Subcutaneous abdominal adipose tissue (tissue), 5 donors: Measurements from ENCODE around the gene UBA52.

ENCODE experiments used
- H3K27ac ChIP-seq: one replicate; pipeline ENCODE4 v1.7.0; 2013; ENCODE audit warnings: low read depth, mild to moderate bottlenecking, inconsistent platforms, low read length, moderate library complexity
- H3K27me3 ChIP-seq, 5 donors: one replicate each; pipeline ENCODE4 v1.7.0; 2013; ENCODE audit warnings: low read length in 5 of 5, inconsistent platforms in 1 of 5; ENCODE audit not compliant: control insufficient read depth in 5 of 5, insufficient read depth in 4 of 5
- H3K36me3 ChIP-seq, 5 donors: one replicate each; pipeline ENCODE4 v1.7.0; 2013; ENCODE audit warnings: low read length in 5 of 5; ENCODE audit not compliant: control insufficient read depth in 5 of 5, insufficient read depth in 5 of 5
- H3K4me1 ChIP-seq, 5 donors: one replicate each; pipeline ENCODE4 v1.7.0; 2013; ENCODE audit warnings: low read length in 5 of 5, mild to moderate bottlenecking in 3 of 5, moderate library complexity in 1 of 5; ENCODE audit not compliant: control insufficient read depth in 5 of 5, insufficient read depth in 5 of 5
- H3K4me3 ChIP-seq, 5 donors: one replicate each; pipeline ENCODE4 v1.7.0; 2013; ENCODE audit warnings: low read length in 5 of 5, low read depth in 1 of 5
- H3K9ac ChIP-seq, 5 donors: one replicate each; pipeline ENCODE4 v1.7.0; 2013; ENCODE audit warnings: low read length in 5 of 5, mild to moderate bottlenecking in 4 of 5, moderate library complexity in 3 of 5
- H3K9me3 ChIP-seq, 5 donors: one replicate each; pipeline ENCODE4 v1.7.0; 2013; ENCODE audit warnings: low read length in 5 of 5; ENCODE audit not compliant: control insufficient read depth in 5 of 5
- donor health status: healthy.
- donor health status: healthy.
- donor health status: healthy.
- donor health status: healthy.
- donor health status: healthy.

Gene UBA52

GRCh38 chr19:18607226-18608101 lies 35.8 kb downstream of the UBA52 start:
- no peak overlapping the region for H3K27ac ChIP-seq
- peaks cover 0 to 35% (median 23%) of the 10 kb centered on the region in 5 donors for H3K4me1 ChIP-seq
- H3K27me3 ChIP-seq: peaks cover 70 to 85% (median 74%) of the 10 kb centered on the region in 5 donors
- H3K9ac ChIP-seq: no peak overlapping the region
- H3K9me3 ChIP-seq: no peaks in the 10 kb centered on the region
- H3K4me3 ChIP-seq: no peak overlapping the region
- no peaks in the 10 kb centered on the region for H3K36me3 ChIP-seq

DNA sequence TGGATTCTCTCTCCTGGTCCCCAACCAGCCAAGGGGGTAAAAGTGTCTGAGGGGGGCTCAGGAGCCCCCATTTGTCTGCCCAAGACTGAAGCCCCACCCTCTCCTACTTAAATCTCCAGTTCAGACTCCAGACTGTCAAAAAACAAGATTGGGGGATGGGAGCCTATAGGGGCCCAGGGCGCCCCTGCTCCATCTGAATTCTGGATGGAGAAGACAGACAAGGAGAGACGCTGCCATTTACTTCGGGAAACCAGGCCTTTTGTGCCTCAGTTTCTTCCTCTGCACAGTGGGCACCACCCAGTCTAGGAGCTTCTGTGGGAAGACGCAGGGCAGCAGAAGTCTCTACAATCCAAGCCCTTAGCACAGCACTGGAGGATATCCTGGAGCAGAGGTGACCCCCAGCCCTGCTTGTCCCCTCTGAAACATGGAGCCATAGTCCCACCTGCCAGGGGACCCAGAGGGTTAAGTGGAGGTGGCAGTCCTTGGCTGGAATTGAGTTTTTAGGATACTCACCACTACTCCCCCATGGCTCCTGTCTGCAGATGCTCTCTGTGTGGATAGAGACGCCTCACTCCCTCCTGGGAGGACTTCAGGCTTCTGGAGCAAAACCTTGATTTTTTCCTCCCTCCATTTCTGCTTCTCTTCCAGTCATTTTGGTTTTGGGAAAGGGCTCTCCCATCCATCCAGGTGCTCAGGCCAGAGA lies 36.6 kb downstream of the UBA52 start:
- H3K4me1 ChIP-seq: peaks cover 0 to 43% (median 26%) of the 10 kb centered on the region in 5 donors
- H3K27ac ChIP-seq: no peak overlapping the region

DNA sequence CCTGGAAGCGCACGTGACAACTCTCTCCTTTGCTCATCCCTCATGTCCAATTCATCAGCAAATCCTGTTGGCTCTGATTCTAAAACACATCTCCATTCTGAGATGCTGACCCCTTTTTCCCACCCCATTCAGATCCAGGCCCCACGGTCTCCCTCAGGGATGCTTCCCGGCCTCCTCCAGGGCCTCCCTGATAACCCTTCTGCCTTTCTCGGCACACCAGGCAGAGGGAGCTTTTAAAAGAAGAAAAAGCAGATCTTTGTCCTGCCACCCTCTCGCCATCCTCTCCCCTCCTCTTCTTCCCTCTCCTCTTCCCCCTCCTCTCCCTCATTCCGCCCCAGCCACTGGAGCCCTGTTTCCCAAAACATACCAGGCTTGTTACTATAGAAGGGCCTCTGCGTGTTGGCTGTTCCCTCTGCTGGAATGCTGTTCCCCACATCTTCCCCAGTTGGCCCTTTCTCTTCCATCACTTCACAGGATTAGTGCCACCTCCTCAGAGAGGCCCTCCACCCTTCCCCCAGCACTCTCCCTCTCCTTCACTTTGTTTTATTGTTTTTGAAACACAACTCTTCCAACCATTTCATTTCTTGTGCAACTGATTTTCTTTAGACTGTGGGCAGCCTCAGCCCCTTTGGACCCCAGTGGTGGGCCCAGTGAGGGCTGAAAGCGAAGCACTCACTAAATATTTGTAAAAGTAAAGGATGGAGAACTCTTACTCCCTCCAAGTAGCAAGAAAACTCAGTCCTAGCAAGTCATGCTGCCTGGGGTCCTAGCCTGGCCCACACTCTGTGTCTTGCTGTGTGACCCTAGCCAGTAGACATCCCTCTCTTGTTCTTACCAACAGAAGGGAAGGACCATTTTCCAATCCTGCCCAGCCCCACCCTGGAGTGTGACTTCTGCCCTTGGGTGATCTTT lies 37.4 kb downstream of the UBA52 start:
- H3K36me3 ChIP-seq: no peaks in the 10 kb centered on the region
- no peak overlapping the region for H3K27ac ChIP-seq
- H3K4me3 ChIP-seq: no peak overlapping the region
- H3K9ac ChIP-seq: no peak overlapping the region
- no peaks in the 10 kb centered on the region for H3K9me3 ChIP-seq
- H3K27me3 ChIP-seq: peaks cover 77 to 88% (median 83%) of the 10 kb centered on the region in 5 donors
- H3K4me1 ChIP-seq: peaks cover 0 to 40% (median 22%) of the 10 kb centered on the region in 5 donors

More for the DNA sequence above, 36.6 kb downstream of the UBA52 start:
- Histone ChIP-seq H3K27me3 (peaks cover 72 to 88% (median 79%) of the 10 kb centered on the region in 5 donors), H3K9ac (no peak overlapping the region), H3K36me3 (no peaks in the 10 kb centered on the region), H3K4me3 (no peak overlapping the region), H3K9me3 (no peaks in the 10 kb centered on the region)

- no peak overlapping the region for H3K27ac ChIP-seq
- H3K9me3 ChIP-seq: no peaks in the 10 kb centered on the region
- H3K36me3 ChIP-seq: no peaks in the 10 kb centered on the region
- H3K27me3 ChIP-seq: peaks cover 75 to 88% (median 83%) of the 10 kb centered on the region in 5 donors
- no peak overlapping the region for H3K9ac ChIP-seq
- no peak overlapping the region for H3K4me3 ChIP-seq
- H3K4me1 ChIP-seq: peaks cover 0 to 40% (median 22%) of the 10 kb centered on the region in 5 donors
Observed at GRCh38 chr19:18609717-18610051, 38.0 kb downstream of the UBA52 start.

DNA sequence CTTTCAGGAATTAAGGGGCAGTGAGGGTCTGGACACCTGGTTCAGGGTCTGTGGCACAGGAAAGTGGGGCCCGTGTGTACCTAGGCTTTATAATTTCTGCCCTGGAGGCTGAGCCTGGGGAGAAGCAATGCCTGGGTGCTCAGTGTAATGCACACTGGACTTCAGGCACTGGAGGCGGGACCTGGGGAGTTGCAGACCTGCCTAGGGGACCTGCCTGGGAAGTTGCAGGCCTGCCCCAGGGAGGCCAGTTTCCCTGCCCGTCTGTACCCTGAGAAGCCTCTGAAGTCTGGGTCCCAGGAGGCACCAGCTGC lies 38.5 kb downstream of the UBA52 start:
- no peak overlapping the region for H3K9ac ChIP-seq

GRCh38 chr19:18610556-18611326 lies 39.1 kb downstream of the UBA52 start:
- H3K27ac ChIP-seq: no peak overlapping the region
- no peaks in the 10 kb centered on the region for H3K36me3 ChIP-seq
- H3K9ac ChIP-seq: no peak overlapping the region
- H3K4me3 ChIP-seq: peak overlapping the region in 1 of 5 donors; percentile 22
- H3K27me3 ChIP-seq: peaks cover 64 to 85% (median 76%) of the 10 kb centered on the region in 5 donors
- H3K4me1 ChIP-seq: peaks cover 0 to 40% (median 22%) of the 10 kb centered on the region in 5 donors
- no peaks in the 10 kb centered on the region for H3K9me3 ChIP-seq

More for the DNA sequence above, 38.5 kb downstream of the UBA52 start:
- Histone ChIP-seq H3K9me3 (no peaks in the 10 kb centered on the region), H3K27ac (no peak overlapping the region), H3K4me1 (peaks cover 0 to 40% (median 22%) of the 10 kb centered on the region in 5 donors), H3K36me3 (no peaks in the 10 kb centered on the region), H3K27me3 (peaks cover 70 to 88% (median 79%) of the 10 kb centered on the region in 5 donors), H3K4me3 (no peak overlapping the region)

DNA sequence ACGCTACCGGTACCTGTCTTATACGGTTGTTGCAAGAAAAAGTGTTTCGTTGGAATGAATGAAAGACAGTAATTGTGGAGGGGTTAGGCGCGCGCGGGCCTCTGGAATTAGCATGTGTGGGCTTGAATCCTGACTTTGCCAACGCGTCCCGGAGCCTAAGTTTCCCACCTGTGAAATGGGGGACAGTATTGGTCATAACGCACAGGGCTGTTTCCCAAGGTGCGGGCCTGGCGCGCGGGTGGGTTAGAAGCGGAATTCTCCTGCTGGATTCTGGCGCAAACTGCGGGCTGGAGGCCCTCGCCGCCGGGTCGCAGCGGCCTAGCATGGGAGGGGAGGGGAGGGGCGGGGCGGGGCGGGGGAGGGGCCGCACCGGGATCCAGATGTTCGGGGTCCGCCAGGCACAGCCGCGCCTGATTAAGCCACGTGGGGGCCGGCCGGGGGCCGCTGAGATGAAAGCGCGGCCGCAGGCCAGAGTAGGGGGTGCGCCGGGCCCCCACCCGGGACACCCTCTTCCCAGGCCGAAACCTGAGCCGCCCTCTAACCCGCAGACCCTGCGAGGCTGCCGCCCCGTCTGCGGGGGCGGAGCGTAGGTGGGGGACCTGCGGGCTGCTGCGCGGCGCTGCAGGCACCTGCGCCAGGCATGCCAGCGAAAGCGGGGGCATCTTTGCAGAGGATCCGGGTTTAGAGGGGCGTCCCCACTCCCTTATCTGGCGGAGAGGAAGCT lies 39.8 kb downstream of the UBA52 start:
- H3K9me3 ChIP-seq: no peaks in the 10 kb centered on the region
- H3K9ac ChIP-seq: no peak overlapping the region
- H3K4me1 ChIP-seq: peaks cover 0 to 40% (median 22%) of the 10 kb centered on the region in 5 donors
- peaks cover 59 to 83% (median 74%) of the 10 kb centered on the region in 5 donors for H3K27me3 ChIP-seq
- H3K36me3 ChIP-seq: no peaks in the 10 kb centered on the region
- H3K27ac ChIP-seq: no peak overlapping the region
- H3K4me3 ChIP-seq: peak overlapping the region in 2 of 5 donors; percentile 9 to 22

GRCh38 chr19:18612051-18612771 lies 40.6 kb downstream of the UBA52 start:
- H3K4me1 ChIP-seq: peaks cover 0 to 37% (median 19%) of the 10 kb centered on the region in 5 donors
- no peaks in the 10 kb centered on the region for H3K36me3 ChIP-seq
- H3K4me3 ChIP-seq: peak overlapping the region in 3 of 5 donors; percentile 38 to 56 (median 40)
- no peak overlapping the region for H3K9ac ChIP-seq
- H3K27ac ChIP-seq: no peak overlapping the region
- no peaks in the 10 kb centered on the region for H3K9me3 ChIP-seq
- H3K27me3 ChIP-seq: peaks cover 57 to 88% (median 79%) of the 10 kb centered on the region in 5 donors
